Measurements from ENCODE around the gene CCT6B. TPM values are rescaled to one million over a fixed set of nuclear protein-coding genes. Genes with fewer than 3 reads are reported as not detected.

Gene CCT6B, protein sequence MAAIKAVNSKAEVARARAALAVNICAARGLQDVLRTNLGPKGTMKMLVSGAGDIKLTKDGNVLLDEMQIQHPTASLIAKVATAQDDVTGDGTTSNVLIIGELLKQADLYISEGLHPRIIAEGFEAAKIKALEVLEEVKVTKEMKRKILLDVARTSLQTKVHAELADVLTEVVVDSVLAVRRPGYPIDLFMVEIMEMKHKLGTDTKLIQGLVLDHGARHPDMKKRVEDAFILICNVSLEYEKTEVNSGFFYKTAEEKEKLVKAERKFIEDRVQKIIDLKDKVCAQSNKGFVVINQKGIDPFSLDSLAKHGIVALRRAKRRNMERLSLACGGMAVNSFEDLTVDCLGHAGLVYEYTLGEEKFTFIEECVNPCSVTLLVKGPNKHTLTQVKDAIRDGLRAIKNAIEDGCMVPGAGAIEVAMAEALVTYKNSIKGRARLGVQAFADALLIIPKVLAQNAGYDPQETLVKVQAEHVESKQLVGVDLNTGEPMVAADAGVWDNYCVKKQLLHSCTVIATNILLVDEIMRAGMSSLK
- total RNA-seq, result 0.76 and 0.77 TPM in 2 replicates

DNA sequence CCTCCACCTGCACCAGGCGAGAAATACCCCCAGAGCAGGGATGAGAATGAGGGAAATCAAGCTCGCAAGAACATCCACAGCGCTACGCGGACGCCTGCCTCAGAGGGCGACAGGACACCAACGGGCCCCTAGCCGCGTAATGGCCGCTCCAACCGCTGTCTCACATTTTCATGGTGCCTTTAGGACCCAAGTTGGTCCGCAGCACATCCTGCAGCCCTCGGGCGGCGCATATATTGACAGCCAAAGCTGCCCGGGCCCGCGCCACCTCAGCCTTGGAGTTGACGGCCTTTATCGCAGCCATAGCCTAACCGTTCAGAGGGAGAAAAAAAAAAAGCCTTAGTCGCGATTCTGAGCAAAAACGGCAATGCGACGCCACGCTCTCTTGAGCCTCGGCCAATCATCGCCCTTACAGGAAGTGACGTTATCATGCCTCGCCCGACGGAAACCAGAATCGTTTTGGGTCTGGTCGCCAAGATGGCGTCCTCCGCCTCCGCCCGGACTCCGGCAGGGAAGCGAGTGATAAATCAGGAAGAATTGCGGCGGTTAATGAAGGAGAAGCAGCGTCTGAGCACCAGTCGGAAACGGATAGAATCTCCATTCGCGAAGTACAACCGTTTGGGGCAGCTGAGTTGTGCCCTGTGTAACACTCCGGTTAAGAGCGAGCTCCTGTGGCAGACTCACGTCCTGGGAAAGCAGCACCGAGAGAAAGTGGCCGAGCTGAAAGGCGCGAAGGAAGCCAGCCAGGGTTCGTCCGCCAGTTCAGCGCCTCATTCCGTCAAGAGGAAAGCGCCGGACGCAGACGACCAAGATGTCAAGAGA, at the start of gene CCT6B, which contains the start of gene ZNF830:
Gene CCT6B, minus strand, starts transcription at position 368 of the 819 bp plus-strand sequence. Its CDS starts 67 bp downstream, at position 301.
Gene ZNF830, plus strand, starts transcription at position 448 of the 819 bp plus-strand sequence. Its CDS starts 27 bp downstream, at position 475.

DNA sequence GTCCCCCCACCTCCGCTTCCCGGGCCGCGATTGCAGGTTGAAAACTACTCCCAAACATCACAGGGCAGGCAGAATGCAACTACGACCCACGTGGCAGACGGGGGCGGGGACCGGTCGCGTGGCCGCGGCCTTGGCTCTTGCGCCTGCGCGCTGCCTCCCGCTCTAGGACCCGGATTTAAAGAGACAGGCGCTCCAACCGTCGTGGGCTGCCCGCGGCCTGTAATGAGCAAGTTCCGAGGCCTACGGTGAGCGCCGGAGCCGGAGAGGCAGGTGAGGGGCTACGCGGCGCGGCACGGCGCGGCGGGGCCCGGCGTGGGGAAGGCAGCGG, 19.1 kb upstream of the CCT6B start, which contains the start of gene LIG3:
Gene LIG3, plus strand, starts transcription at position 160 of the 328 bp plus-strand sequence. CDS start 2,494 bp downstream, outside the sequence.

Other genes starting within 250 kb of the CCT6B start
- 10.2 and 15.5 TPM in 2 replicates for gene ZNF830, start 80 bp upstream of the CCT6B start, total RNA-seq
- gene LIG3, start 19.1 kb upstream of the CCT6B start, total RNA-seq, result 17.8 and 21.1 TPM in 2 replicates
- 6.6 and 7.2 TPM in 2 replicates for gene RFFL, start 102.2 kb upstream of the CCT6B start, total RNA-seq
- 9.0 and 9.6 TPM in 2 replicates for gene RAD51D, start 158.4 kb upstream of the CCT6B start, total RNA-seq
- not detected in 2 replicates for gene FNDC8, start 160.2 kb upstream of the CCT6B start, total RNA-seq
- gene NLE1, start 180.8 kb upstream of the CCT6B start, total RNA-seq, result 8.2 and 15.6 TPM in 2 replicates
- not detected in 2 replicates for gene UNC45B, start 186.4 kb upstream of the CCT6B start, total RNA-seq
- not detected in 2 replicates for gene SLC35G3, start 232.9 kb upstream of the CCT6B start, total RNA-seq

Data from dermis lymphatic vessel endothelial cell (primary cell).